SK-N-SH (cell line): ENCODE measurements around the gene ZNF879. TPM values are rescaled to one million over a fixed set of nuclear protein-coding genes. Genes with fewer than 3 reads are reported as not detected.

Experiments used
- CTCF ChIA-PET: fragments of 300-600, 350-600 bp; formaldehyde crosslinking; extraction: SDS; loops from one replicate; lab custom pipeline; 2021; lab: Yijun Ruan, JAX
- POLR2A ChIA-PET: fragments of 350-600 bp; sonication (Branson Sonifier 250); formaldehyde crosslinking; extraction: SDS; loops from one replicate; lab custom pipeline; 2020; ENCODE audit warnings: antibody characterized with exemption, inconsistent platforms; lab: Yijun Ruan, JAX
- DNase-seq: peaks from one replicate; pipeline ENCODE4 v3.0.0; 2012
- H2AFZ ChIP-seq: fragments of 200-600 bp; sonication (generic); 2 replicates; pipeline ENCODE4 v1.8.1; 2016; ENCODE audit warnings: antibody characterized with exemption, mild to moderate bottlenecking, low read depth
- H3F3A ChIP-seq: fragments of 200-600 bp; sonication (generic); replicated peaks from 2 replicates; pipeline ENCODE3; 2016; ENCODE audit warnings: antibody characterized with exemption, mild to moderate bottlenecking; ENCODE audit not compliant: insufficient read depth
- H3K27ac ChIP-seq, 2 experiments: fragments of 200-500 bp in 1 of 2; fragments of 200-600 bp in 1 of 2; sonication (Bioruptor generic) in 1 of 2; sonication (generic), shearing (Covaris generic) in 1 of 2; 2 replicates each; pipeline versions ENCODE4 v1.5.1 to v1.6.1; 2014 to 2016; ENCODE audit warnings: low read depth in 2 of 2, inconsistent platforms in 1 of 2, low read length in 1 of 2, mild to moderate bottlenecking in 1 of 2, mixed read lengths in 1 of 2
- H3K27me3 ChIP-seq: fragments of 200-600 bp; sonication (generic), shearing (Covaris generic); 2 replicates; pipeline ENCODE4 v1.6.1; 2016; ENCODE audit warnings: mixed run types; ENCODE audit not compliant: insufficient read depth
- H3K36me3 ChIP-seq, 2 experiments: fragments of 200-500 bp in 1 of 2; fragments of 200-600 bp in 1 of 2; sonication (Bioruptor generic) in 1 of 2; sonication (generic) in 1 of 2; replicated peaks in 1 of 2; 2 replicates each; pipeline versions ENCODE3 to v1.5.1; 2014 to 2016; ENCODE audit warnings: low read length in 1 of 2, mild to moderate bottlenecking in 1 of 2; ENCODE audit not compliant: insufficient read depth in 2 of 2, control insufficient read depth in 1 of 2
- H3K4me1 ChIP-seq, 2 experiments: fragments of 200-500 bp in 1 of 2; fragments of 200-600 bp in 1 of 2; sonication (Bioruptor generic) in 1 of 2; sonication (generic), shearing (Covaris generic) in 1 of 2; 2 replicates each; pipeline versions ENCODE4 v1.5.1 to v1.6.1; 2014 to 2016; ENCODE audit warnings: low read depth in 1 of 2, low read length in 1 of 2, mixed run types in 1 of 2; ENCODE audit not compliant: insufficient read depth in 2 of 2, control insufficient read depth in 1 of 2
- H3K4me2 ChIP-seq: fragments of 200-600 bp; sonication (generic), shearing (Covaris generic); 2 replicates; pipeline ENCODE4 v1.6.1; 2017; ENCODE audit warnings: mixed run types
- H3K4me3 ChIP-seq, 2 experiments: fragments of 200-500 bp in 1 of 2; fragments of 200-600 bp in 1 of 2; sonication (Bioruptor generic) in 1 of 2; sonication (generic), shearing (Covaris generic) in 1 of 2; 2 replicates each; pipeline versions ENCODE4 v1.5.1 to v1.8.1; 2014 to 2016; ENCODE audit warnings: low read depth in 2 of 2, inconsistent platforms in 1 of 2, low read length in 1 of 2, mild to moderate bottlenecking in 1 of 2, mixed read lengths in 1 of 2, moderate library complexity in 1 of 2
- H3K79me2 ChIP-seq: fragments of 200-600 bp; sonication (generic); 2 replicates; pipeline ENCODE4 v1.8.1; 2017; ENCODE audit warnings: mild to moderate bottlenecking; ENCODE audit not compliant: insufficient read depth
- H3K9ac ChIP-seq: fragments of 200-600 bp; sonication (generic); 2 replicates; pipeline ENCODE4 v1.6.1; 2017; ENCODE audit warnings: mixed run types
- H3K9me2 ChIP-seq: fragments of 200-600 bp; sonication (generic); 2 replicates; pipeline ENCODE4 v1.6.1; 2017; ENCODE audit warnings: mixed run types
- H3K9me3 ChIP-seq: fragments of 200-600 bp; sonication (generic); 2 replicates; pipeline ENCODE4 v1.6.1; 2017; ENCODE audit warnings: mixed run types, mild to moderate bottlenecking, moderate library complexity
- H4K20me1 ChIP-seq: fragments of 200-600 bp; sonication (generic); 2 replicates; pipeline ENCODE4 v1.6.1; 2017; ENCODE audit warnings: mild to moderate bottlenecking, mixed run types; ENCODE audit not compliant: insufficient read depth
- EP300 ChIP-seq, 2 experiments: IDR thresholded peaks; 2 replicates each; pipeline versions ENCODE4 v1.4.0 to v1.6.1; 2012; ENCODE audit warnings: borderline replicate concordance in 1 of 2, low read depth in 1 of 2, low read length in 1 of 2
- FOXM1 ChIP-seq: IDR thresholded peaks from 2 replicates; pipeline ENCODE4 v1.4.0; 2012; ENCODE audit warnings: low read depth, mild to moderate bottlenecking
- GATA2 ChIP-seq: sonication (generic); formaldehyde crosslinking; IDR thresholded peaks from 2 replicates; pipeline ENCODE4 v1.5.0; 2020; ENCODE audit warnings: mild to moderate bottlenecking, missing genetic modification reagents
- MXI1 ChIP-seq: IDR thresholded peaks from 2 replicates; pipeline ENCODE4 v1.6.1; 2012; ENCODE audit warnings: mild to moderate bottlenecking, low read depth, low read length, improper control_type of control experiment
- NFIC ChIP-seq: IDR thresholded peaks from 2 replicates; pipeline ENCODE4 v1.4.0; 2012; ENCODE audit warnings: borderline replicate concordance
- PBX3 ChIP-seq: IDR thresholded peaks from 2 replicates; pipeline ENCODE4; 2012
- POLR2AphosphoS5 ChIP-seq: IDR thresholded peaks from 2 replicates; pipeline ENCODE4 v1.6.1; 2012; ENCODE audit warnings: low read depth, low read length
- RXRA ChIP-seq: IDR thresholded peaks from 2 replicates; pipeline ENCODE4 v1.4.0; 2012; ENCODE audit warnings: low read depth, mild to moderate bottlenecking, borderline replicate concordance
- TEAD4 ChIP-seq: IDR thresholded peaks from 2 replicates; pipeline ENCODE4 v1.4.0; 2012; ENCODE audit warnings: mild to moderate bottlenecking, borderline replicate concordance; ENCODE audit not compliant: insufficient read depth
- WGBS: methylation state at CpG from one replicate; pipeline ENCODE4 v1.1.6; 2017; ENCODE audit warnings: low lambda C conversion rate; 5-methylcytosine and 5-hydroxymethylcytosine counted together
- polyA plus RNA-seq, 3 experiments: library from polyadenylated mRNA; depleted of rRNA; stranded (reverse); fragments of >200 nt; gene quantifications; 2 replicates each; pipeline ENCODE4 v1.2.3, GENCODE V29; 2012

The ZNF879 gene
- polyA plus RNA-seq, 1 of the 3 experiments (the other 2 are of a cell fraction), result 0.44 TPM

GRCh38 chr5:178989311-178989710 lies 34.3 kb upstream of the ZNF879 start (continued):
- no peak for TF ChIP-seq RXRA
- TF ChIP-seq, all 33 proteins: peak for 0

GRCh38 chr5:178990491-178990890 lies 33.1 kb upstream of the ZNF879 start:
- Histone ChIP-seq H3K27me3 (no peaks in the 10 kb centered on the region), H3K9me2 (no peaks in the 10 kb centered on the region), H2AFZ (no peak overlapping the region), H3K9ac (no peak overlapping the region), H3K27ac (no peak overlapping the region), H3K36me3 (no peaks in the 10 kb centered on the region), H3K4me2 (no peak overlapping the region), H4K20me1 (no peaks in the 10 kb centered on the region), H3K79me2 (no peaks in the 10 kb centered on the region), H3K4me3 (no peak overlapping the region), H3F3A (no peaks in the 10 kb centered on the region), H3K9me3 (no peaks in the 10 kb centered on the region), H3K4me1 (no peaks in the 10 kb centered on the region; a peak in 1 of 4 replicates)
- TF ChIP-seq NFIC, result no peak
- TF ChIP-seq MXI1, result no peak
- TF ChIP-seq TEAD4, result no peak
- TF ChIP-seq POLR2AphosphoS5, result no peak
- TF ChIP-seq FOXM1, result no peak
- TF ChIP-seq PBX3, result no peak
- no peak for TF ChIP-seq RXRA
- WGBS, result 36% methylated on average over 3 of the region's 12 CpGs
- POLR2A ChIA-PET, result no interaction called here
- CTCF ChIA-PET, result no interaction called here
- DNase-seq, result no peak

- H3K79me2 ChIP-seq, result no peaks in the 10 kb centered on the region
- ChIA-PET CTCF (interaction anchor here (0.6 kb wide), 1 partner anchor 55 kb away, joined by 3 read pairs; no protein-coding TSS in a partner anchor), POLR2A (no interaction called here)
- H3F3A ChIP-seq, result no peaks in the 10 kb centered on the region
- H3K27ac ChIP-seq, result no peak overlapping the region
- H3K4me1 ChIP-seq, result no peaks in the 10 kb centered on the region; a peak in 1 of 4 replicates
- no peak overlapping the region for H3K4me2 ChIP-seq
- TF ChIP-seq RXRA, result no peak
- no peak for TF ChIP-seq GATA2 (CRISPR knock-in tag)
- no peak for TF ChIP-seq TEAD4
- TF ChIP-seq EP300 (IDR thresholded peaks at IDR 0.05; ENCODE audit: borderline replicate concordance in 1 of 2, low read depth in 1 of 2, low read length in 1 of 2), result no peak
- TF ChIP-seq, all 33 proteins: peak for 0
- Histone ChIP-seq H2AFZ (no peak overlapping the region), H3K27me3 (no peaks in the 10 kb centered on the region), H3K4me3 (no peak overlapping the region), H3K9me3 (no peaks in the 10 kb centered on the region), H4K20me1 (no peaks in the 10 kb centered on the region), H3K36me3 (no peaks in the 10 kb centered on the region), H3K9ac (no peak overlapping the region), H3K9me2 (no peaks in the 10 kb centered on the region)
- 35% methylated on average over 23 of the region's 28 CpGs for WGBS
- no peak for DNase-seq
Observed at GRCh38 chr5:178991190-178992145, 32.1 kb upstream of the ZNF879 start.
